ENCODE results near the gene LNPEP. TPM values are rescaled to one million over a fixed set of nuclear protein-coding genes. Genes with fewer than 3 reads are reported as not detected.

The LNPEP gene
- total and polyA plus RNA-seq, 2 donors (not counting 1 experiment from before 2014, with no cell fraction given) = 10.5 to 92.9 TPM

DNA sequence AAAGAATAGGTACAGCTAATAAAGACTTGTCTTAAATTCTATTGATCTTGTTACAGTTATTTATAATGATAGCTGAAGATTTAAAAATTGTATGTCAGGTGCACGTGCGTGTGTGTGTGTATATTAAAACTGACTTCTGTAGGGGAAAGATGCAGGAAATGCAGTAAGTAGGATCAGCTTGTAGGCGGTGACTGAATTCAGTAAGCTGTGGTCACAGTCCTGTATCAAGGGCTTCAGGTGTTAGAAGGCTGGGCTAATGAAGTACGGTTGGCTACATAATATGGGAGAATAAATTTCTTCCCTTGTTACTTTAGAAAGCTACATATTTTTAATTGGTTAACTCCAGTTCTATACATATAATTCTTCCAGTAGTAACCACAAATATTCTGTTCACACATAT is 54.2 kb downstream of the LNPEP start:
- H3K9ac ChIP-seq (ENCODE audit: low read length) = no peak overlapping the region
- DNase-seq (no peak), ATAC-seq (ENCODE audit: low read depth) (no peak)
- H3K9me3 Mint-ChIP-seq (ENCODE audit: insufficient read depth) = no peaks in the 10 kb centered on the region
- H3K4me3 Mint-ChIP-seq = no peak overlapping the region
- H3K4me2 ChIP-seq (replicated peaks; ENCODE audit: low read depth, low read length, poor library complexity, severe bottlenecking) = no peak overlapping the region
- ChIA-PET POLR2A (no interaction called here), CTCF (interaction anchor here (0.6 to 5.7 kb wide), 5 partner anchors 13 to 171 kb away, joined by 3 to 30 read pairs (median 4); no protein-coding TSS in a partner anchor)
- peaks cover 42% of the 10 kb centered on the region for H3K79me2 ChIP-seq (ENCODE audit: control insufficient read depth, insufficient read depth, low read length)
- H3K36me3 ChIP-seq (replicated peaks in 1 of 2; ENCODE audit: control extremely low read depth in 1 of 2, control insufficient read depth in 1 of 2, extremely low read depth in 1 of 2, insufficient read depth in 2 of 2, low read length in 1 of 2) = peaks cover 12 to 84% of the 10 kb centered on the region in 2 experiments
- H3K4me1 ChIP-seq (ENCODE audit: control insufficient read depth in 2 of 2, insufficient read depth in 2 of 2, low read length in 2 of 2) = no peaks in the 10 kb centered on the region
- peaks cover 9% of the 10 kb centered on the region for H4K20me1 ChIP-seq (ENCODE audit: control insufficient read depth, insufficient read depth, low read length, poor library complexity, severe bottlenecking)
- no peak overlapping the region for H3K27ac Mint-ChIP-seq
- no peaks in the 10 kb centered on the region for H3K27me3 ChIP-seq (replicated peaks in 1 of 4; ENCODE audit: control extremely low read depth in 1 of 4, control insufficient read depth in 3 of 4, insufficient read depth in 4 of 4, low read length in 3 of 4)
- H3K4me3 ChIP-seq (ENCODE audit: control extremely low read depth in 1 of 5, extremely low read depth in 1 of 5, insufficient read depth in 1 of 5, low read depth in 2 of 5, low read length in 4 of 5) = no peak overlapping the region
- H3K27ac ChIP-seq (ENCODE audit: low read length in 2 of 2) = peak overlapping the region in 1 of 2 donors; percentile 16
- H3K4me1 Mint-ChIP-seq = peaks cover 2% of the 10 kb centered on the region
- no peaks in the 10 kb centered on the region for H3K9me3 ChIP-seq (ENCODE audit: control extremely low read depth in 1 of 3, control insufficient read depth in 2 of 3, insufficient read depth in 1 of 3, low read length in 2 of 3)
- intact Hi-C loops (cut with micrococcal nuclease) = no loop called here
- WGBS (ENCODE audit: insufficient coverage) = 98% methylated on average over 3 of the region's 4 CpGs
- TF ChIP-seq EZH2 (IDR thresholded peaks at IDR 0.05; ENCODE audit: borderline replicate concordance, insufficient read depth, low read depth, low read length, poor library complexity, severe bottlenecking) (no peak), CTCF (IDR thresholded peaks at IDR 0.05) (no peak)
- no peak overlapping the region for H2AFZ ChIP-seq (ENCODE audit: insufficient read depth, low read depth, low read length, poor library complexity, severe bottlenecking)
- no peaks in the 10 kb centered on the region for H3K27me3 Mint-ChIP-seq

GRCh38 chr5:96991708-96992107 is 55.8 kb downstream of the LNPEP start:
- Mint-ChIP-seq H3K27me3 (no peaks in the 10 kb centered on the region), H3K4me3 (no peak overlapping the region), H3K27ac (no peak overlapping the region), H3K4me1 (no peaks in the 10 kb centered on the region), H3K9me3 (ENCODE audit: insufficient read depth) (no peaks in the 10 kb centered on the region)
- Histone ChIP-seq H4K20me1 (ENCODE audit: control insufficient read depth, insufficient read depth, low read length, poor library complexity, severe bottlenecking) (no peaks in the 10 kb centered on the region), H3K4me2 (replicated peaks; ENCODE audit: low read depth, low read length, poor library complexity, severe bottlenecking) (no peak overlapping the region), H3K4me3 (ENCODE audit: control extremely low read depth in 1 of 5, extremely low read depth in 1 of 5, insufficient read depth in 1 of 5, low read depth in 2 of 5, low read length in 4 of 5) (no peak overlapping the region), H3K27ac (ENCODE audit: low read length in 2 of 2) (no peak overlapping the region), H3K9ac (ENCODE audit: low read length) (no peak overlapping the region), H3K9me3 (ENCODE audit: control extremely low read depth in 1 of 3, control insufficient read depth in 2 of 3, insufficient read depth in 1 of 3, low read length in 2 of 3) (no peaks in the 10 kb centered on the region), H3K4me1 (ENCODE audit: control insufficient read depth in 2 of 2, insufficient read depth in 2 of 2, low read length in 2 of 2) (no peaks in the 10 kb centered on the region), H2AFZ (ENCODE audit: insufficient read depth, low read depth, low read length, poor library complexity, severe bottlenecking) (no peak overlapping the region), H3K36me3 (replicated peaks in 1 of 2; ENCODE audit: control extremely low read depth in 1 of 2, control insufficient read depth in 1 of 2, extremely low read depth in 1 of 2, insufficient read depth in 2 of 2, low read length in 1 of 2) (peaks cover 5 to 75% of the 10 kb centered on the region in 2 experiments), H3K79me2 (ENCODE audit: control insufficient read depth, insufficient read depth, low read length) (peaks cover 27% of the 10 kb centered on the region), H3K27me3 (replicated peaks in 1 of 4; ENCODE audit: control extremely low read depth in 1 of 4, control insufficient read depth in 3 of 4, insufficient read depth in 4 of 4, low read length in 3 of 4) (no peaks in the 10 kb centered on the region)
- ChIA-PET CTCF (interaction anchor here (1.1 kb wide), 1 partner anchor 19 kb away, joined by 3 read pairs; no protein-coding TSS in a partner anchor), POLR2A (no interaction called here)
- TF ChIP-seq EZH2 (IDR thresholded peaks at IDR 0.05; ENCODE audit: borderline replicate concordance, insufficient read depth, low read depth, low read length, poor library complexity, severe bottlenecking) (no peak), CTCF (IDR thresholded peaks at IDR 0.05) (no peak)
- DNase-seq (no peak), ATAC-seq (ENCODE audit: low read depth) (no peak)
- intact Hi-C loops (cut with micrococcal nuclease) = no loop called here

All from B cell (primary cell).